Suprapubic skin (tissue), 4 donors: ENCODE measurements around the gene INPP5A. TPM values are rescaled to one million over a fixed set of nuclear protein-coding genes. Genes with fewer than 3 reads are reported as not detected.

Experiments
- DNase-seq, 2 donors: peaks; one replicate each; pipeline ENCODE4 v3.0.0-alpha.2; 2019; ENCODE audit warnings: low spot score in 2 of 2
- H3K27ac ChIP-seq: fragments of 200-600 bp; sonication (generic); one replicate; pipeline ENCODE4 v1.5.1; 2019
- H3K27me3 ChIP-seq: fragments of 200-600 bp; sonication (generic); one replicate; pipeline ENCODE4 v1.5.1; 2019
- H3K36me3 ChIP-seq: fragments of 200-600 bp; sonication (generic); one replicate; pipeline ENCODE4 v1.5.1; 2019
- H3K4me1 ChIP-seq: fragments of 200-600 bp; sonication (generic); one replicate; pipeline ENCODE4 v1.5.1; 2019
- H3K4me3 ChIP-seq: fragments of 200-600 bp; sonication (generic); one replicate; pipeline ENCODE4 v1.5.1; 2019; ENCODE audit warnings: mild to moderate bottlenecking
- H3K9me3 ChIP-seq: fragments of 200-600 bp; sonication (generic); one replicate; pipeline ENCODE4 v1.5.1; 2019
- EP300 ChIP-seq: sonication (generic); formaldehyde crosslinking; IDR thresholded peaks from one replicate; pipeline ENCODE4 v1.6.1; 2017; ENCODE audit warnings: antibody characterized with exemption
- POLR2A ChIP-seq, 2 donors: fragments of 450-650 bp; IDR thresholded peaks; one replicate each; pipeline ENCODE4 v1.6.1; 2017; ENCODE audit warnings: antibody characterized with exemption in 2 of 2, mild to moderate bottlenecking in 2 of 2, moderate library complexity in 2 of 2
- POLR2AphosphoS5 ChIP-seq, 3 donors: sonication (generic); formaldehyde crosslinking; IDR thresholded peaks; one replicate each; pipeline ENCODE4 v1.6.1; 2017; ENCODE audit warnings: antibody characterized with exemption in 3 of 3
- WGBS: methylation state at CpG from one replicate; pipeline ENCODE4 v1.1.5; 2018; 5-methylcytosine and 5-hydroxymethylcytosine counted together
- total RNA-seq, 4 donors: library from RNA; depleted of rRNA; stranded (reverse); fragments of >200 nt; gene quantifications; one replicate each; pipeline ENCODE4 v1.1.0, GENCODE V29; 2016
- TF ChIP-seq, protein P1 (sequence below), 2 donors: fragments of 200-600 bp in 1 of 2; fragments of 450-650 bp in 1 of 2; sonication (generic) in 1 of 2; IDR thresholded peaks; one replicate each; pipeline ENCODE4 v1.5.1; 2016 to 2019; ENCODE audit warnings: antibody characterized with exemption in 2 of 2, mild to moderate bottlenecking in 1 of 2, moderate library complexity in 1 of 2

Gene INPP5A
- total RNA-seq, 4 donors from 2014 or later = 28.1 to 39.1 (median 32.3) TPM

- WGBS = 84% methylated on average over 19 of the region's 19 CpGs
- peak; percentile 48 to 74 for DNase-seq
- Histone ChIP-seq H3K4me3 (no peak overlapping the region), H3K27me3 (no peaks in the 10 kb centered on the region), H3K36me3 (no peaks in the 10 kb centered on the region), H3K4me1 (peaks cover 12% of the 10 kb centered on the region), H3K27ac (no peak overlapping the region), H3K9me3 (no peaks in the 10 kb centered on the region)
- TF ChIP-seq EP300 = no peak
- TF ChIP-seq POLR2AphosphoS5 (IDR thresholded peaks at IDR 0.05) = no peak
- no peak for TF ChIP-seq POLR2A (IDR thresholded peaks at IDR 0.05)
- TF ChIP-seq, protein P1, sequence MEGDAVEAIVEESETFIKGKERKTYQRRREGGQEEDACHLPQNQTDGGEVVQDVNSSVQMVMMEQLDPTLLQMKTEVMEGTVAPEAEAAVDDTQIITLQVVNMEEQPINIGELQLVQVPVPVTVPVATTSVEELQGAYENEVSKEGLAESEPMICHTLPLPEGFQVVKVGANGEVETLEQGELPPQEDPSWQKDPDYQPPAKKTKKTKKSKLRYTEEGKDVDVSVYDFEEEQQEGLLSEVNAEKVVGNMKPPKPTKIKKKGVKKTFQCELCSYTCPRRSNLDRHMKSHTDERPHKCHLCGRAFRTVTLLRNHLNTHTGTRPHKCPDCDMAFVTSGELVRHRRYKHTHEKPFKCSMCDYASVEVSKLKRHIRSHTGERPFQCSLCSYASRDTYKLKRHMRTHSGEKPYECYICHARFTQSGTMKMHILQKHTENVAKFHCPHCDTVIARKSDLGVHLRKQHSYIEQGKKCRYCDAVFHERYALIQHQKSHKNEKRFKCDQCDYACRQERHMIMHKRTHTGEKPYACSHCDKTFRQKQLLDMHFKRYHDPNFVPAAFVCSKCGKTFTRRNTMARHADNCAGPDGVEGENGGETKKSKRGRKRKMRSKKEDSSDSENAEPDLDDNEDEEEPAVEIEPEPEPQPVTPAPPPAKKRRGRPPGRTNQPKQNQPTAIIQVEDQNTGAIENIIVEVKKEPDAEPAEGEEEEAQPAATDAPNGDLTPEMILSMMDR (IDR thresholded peaks at IDR 0.05) = no peak
Observed at GRCh38 chr10:132508581-132509443, 28.8 kb upstream of the INPP5A start.

DNA sequence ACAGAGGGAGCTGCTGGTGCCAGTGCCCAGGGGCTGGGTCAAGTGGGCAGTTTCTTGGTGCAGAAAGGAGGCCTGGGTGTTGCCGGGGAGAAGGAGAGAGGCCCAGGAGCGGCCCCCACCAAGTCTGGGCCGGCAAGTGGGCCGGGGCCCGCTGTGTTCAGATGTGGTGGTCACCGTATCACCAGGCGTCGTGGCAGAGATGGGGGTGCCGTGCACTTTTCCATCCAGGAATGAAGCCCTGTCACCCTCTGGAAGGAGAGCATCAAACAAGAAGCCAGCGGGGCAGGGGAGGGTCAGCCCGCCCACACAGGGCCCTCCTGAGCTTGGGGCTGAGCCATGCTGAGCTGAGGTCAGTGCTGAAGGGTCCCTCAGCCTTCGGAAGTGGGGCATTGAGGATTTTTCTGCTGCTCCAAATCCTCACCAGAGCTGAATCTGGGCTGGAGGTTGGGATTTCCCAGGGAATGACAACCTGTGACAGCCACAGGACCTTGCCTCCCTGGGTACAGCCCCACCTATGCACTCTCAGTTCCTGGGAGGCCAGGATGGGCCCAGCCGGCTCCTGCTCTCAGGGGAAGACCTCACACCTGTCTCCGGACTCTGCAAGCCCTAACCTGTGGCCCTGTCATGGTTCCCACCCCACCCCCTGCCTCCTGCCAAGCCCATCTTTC lies 27.9 kb upstream of the INPP5A start:
- no peak overlapping the region for H3K4me3 ChIP-seq
- H3K27me3 ChIP-seq = no peaks in the 10 kb centered on the region
- peak in 1 of 2 donors; percentile 72 for DNase-seq
- no peaks in the 10 kb centered on the region for H3K36me3 ChIP-seq
- WGBS = 80% methylated on average over 12 of the region's 14 CpGs
- H3K4me1 ChIP-seq = peaks cover 12% of the 10 kb centered on the region
- no peaks in the 10 kb centered on the region for H3K9me3 ChIP-seq
- no peak overlapping the region for H3K27ac ChIP-seq
- TF ChIP-seq, protein P1 (IDR thresholded peaks at IDR 0.05) = no peak
- TF ChIP-seq EP300 = no peak
- TF ChIP-seq POLR2A (IDR thresholded peaks at IDR 0.05) = no peak
- TF ChIP-seq POLR2AphosphoS5 (IDR thresholded peaks at IDR 0.05) = no peak

- Histone ChIP-seq H3K27me3 (no peaks in the 10 kb centered on the region), H3K4me3 (no peak overlapping the region), H3K27ac (no peak overlapping the region), H3K4me1 (peaks cover 12% of the 10 kb centered on the region), H3K36me3 (no peaks in the 10 kb centered on the region), H3K9me3 (no peaks in the 10 kb centered on the region)
- WGBS = 72% methylated on average over 11 of the region's 15 CpGs
- no peak for TF ChIP-seq EP300
- TF ChIP-seq, protein P1 (IDR thresholded peaks at IDR 0.05) = no peak
- DNase-seq = peak; percentile 52 to 70
Observed at GRCh38 chr10:132510174-132510611, 27.4 kb upstream of the INPP5A start.

GRCh38 chr10:132511121-132512051 lies 26.2 kb upstream of the INPP5A start:
- Histone ChIP-seq H3K27me3 (no peaks in the 10 kb centered on the region), H3K9me3 (no peaks in the 10 kb centered on the region), H3K4me3 (no peak overlapping the region), H3K4me1 (peaks cover 20% of the 10 kb centered on the region), H3K36me3 (no peaks in the 10 kb centered on the region), H3K27ac (no peak overlapping the region)
- DNase-seq = peak; percentile 51 to 59
- WGBS = 81% methylated on average over 23 of the region's 23 CpGs
- no peak for TF ChIP-seq EP300
- no peak for TF ChIP-seq POLR2AphosphoS5 (IDR thresholded peaks at IDR 0.05)
- no peak for TF ChIP-seq POLR2A (IDR thresholded peaks at IDR 0.05)
- TF ChIP-seq, protein P1 (IDR thresholded peaks at IDR 0.05) = no peak
